GM19193 (cell line): ENCODE data around the gene VSTM2L.

Source experiments
- POLR2A ChIP-seq: IDR thresholded peaks from 4 replicates; pipeline ENCODE4 v1.6.1; 2011; ENCODE audit not compliant: insufficient read depth, insufficient read length; ENCODE audit errors: extremely low read depth

Gene VSTM2L

DNA sequence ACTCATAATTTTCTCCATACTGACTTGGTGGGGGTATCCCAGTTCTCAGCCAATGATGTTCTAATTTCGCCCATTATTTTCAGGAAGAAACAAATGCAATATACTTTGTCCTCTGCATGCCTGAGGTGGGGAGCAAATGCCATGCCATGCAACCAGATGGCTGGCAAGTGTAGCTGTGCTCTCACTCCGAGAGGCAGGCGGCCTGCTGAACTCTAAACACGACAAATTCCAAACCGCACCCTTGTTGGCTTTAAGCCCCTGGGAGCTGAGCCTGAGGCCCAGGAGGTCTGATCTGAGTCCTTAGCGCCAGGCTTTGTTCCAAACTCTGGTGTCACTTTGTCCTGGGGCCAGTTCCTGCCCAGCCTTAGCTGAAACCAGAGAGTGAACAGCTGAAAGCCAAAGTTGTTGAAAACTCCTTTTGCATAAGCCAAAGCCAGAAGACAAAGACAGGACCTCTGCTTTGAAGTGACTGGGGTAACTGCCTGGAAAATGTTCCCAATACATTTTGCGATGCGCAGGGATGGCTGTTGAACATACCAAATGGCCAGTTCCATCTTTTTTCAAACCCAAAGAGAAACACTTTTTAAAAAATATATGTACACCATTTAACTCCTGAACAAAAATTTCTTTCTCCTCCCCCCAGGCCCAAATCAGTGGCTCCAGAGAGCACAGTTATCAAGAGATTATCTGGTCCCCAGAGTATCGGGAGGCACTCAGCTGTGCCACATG is 84.1 kb downstream of the VSTM2L start:
- TF ChIP-seq POLR2A = no peak

- TF ChIP-seq POLR2A = no peak
These were observed 84.8 kb downstream of the VSTM2L start for GRCh38 chr20:37987602-37988290.

DNA sequence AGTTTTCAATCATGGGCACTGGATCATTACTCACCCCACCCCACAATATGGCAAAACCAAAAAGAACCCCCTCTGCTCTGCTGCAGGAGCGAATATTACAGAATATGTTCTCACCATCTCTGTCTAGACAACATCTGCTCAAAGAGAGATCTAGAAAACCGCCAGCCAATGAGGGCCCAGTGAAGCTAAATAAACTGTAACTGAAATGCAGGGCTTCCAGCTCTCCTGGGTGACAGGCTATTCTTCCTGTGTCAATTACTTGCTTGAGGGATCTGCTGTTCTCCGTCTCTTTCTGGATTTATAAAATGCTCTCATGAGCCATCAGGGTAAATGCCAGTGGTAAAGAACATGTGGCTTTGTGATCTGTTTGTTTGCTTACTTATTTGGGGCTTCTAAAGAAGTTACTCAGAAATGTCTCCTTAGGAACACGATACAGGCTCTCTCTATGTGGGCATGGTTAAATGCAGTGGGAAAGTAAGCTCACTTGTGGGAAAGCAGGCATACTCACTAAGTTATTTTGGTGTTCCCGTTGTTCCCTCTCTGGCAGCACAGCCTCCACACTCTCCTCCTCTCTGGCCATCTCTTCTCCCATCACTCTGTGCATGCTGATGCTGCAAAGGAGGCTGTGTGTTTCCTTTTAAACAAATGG is 85.5 kb downstream of the VSTM2L start:
- no peak for TF ChIP-seq POLR2A

GRCh38 chr20:37989601-37990295 is 86.8 kb downstream of the VSTM2L start:
- no peak for TF ChIP-seq POLR2A

GRCh38 chr20:37990571-37991151 is 87.7 kb downstream of the VSTM2L start:
- TF ChIP-seq POLR2A = no peak

- TF ChIP-seq POLR2A = no peak
These were observed 88.4 kb downstream of the VSTM2L start for GRCh38 chr20:37991157-37991866.

DNA sequence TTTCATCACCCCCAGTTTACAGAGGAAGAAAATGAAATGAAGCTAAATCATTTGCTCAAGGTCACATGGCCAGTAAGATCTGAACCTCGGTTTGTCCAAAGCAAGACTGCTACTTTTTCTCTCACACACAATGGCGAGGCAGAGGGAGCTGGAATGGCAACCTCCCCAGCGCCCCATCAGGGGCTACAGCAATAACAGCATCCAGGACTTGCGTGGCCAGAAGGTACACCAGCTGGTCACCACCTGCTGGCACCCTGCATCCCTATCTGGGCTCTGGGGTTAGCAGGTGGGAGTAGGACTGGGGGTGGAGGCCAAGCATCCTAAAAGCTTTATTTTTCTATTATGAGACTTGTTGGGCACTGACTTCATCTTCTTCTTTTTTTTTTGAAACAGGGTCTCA is 89.0 kb downstream of the VSTM2L start:
- no peak for TF ChIP-seq POLR2A

GRCh38 chr20:37992802-37993409 is 90.0 kb downstream of the VSTM2L start:
- no peak for TF ChIP-seq POLR2A

GRCh38 chr20:37994512-37994911 is 91.6 kb downstream of the VSTM2L start:
- no peak for TF ChIP-seq POLR2A
